Activated CD8-positive, alpha-beta T cell treated with anti-CD3 and anti-CD28 coated beads, Interleukin-2, amount 10 ng/mL, durations not matched to agents 7 days and 5 days (primary cell): Measurements from ENCODE around the gene PXDN. TPM values are rescaled to one million over a fixed set of nuclear protein-coding genes. Genes with fewer than 3 reads are reported as not detected.
"Not testable (repeated sequence)": the region's sequence is repeated elsewhere in the genome, so short reads cannot be mapped to it uniquely, and the experiment has no call there.

Experiments
- ATAC-seq: fragments of 150-1000 bp; cut with Tn5 transposase; one replicate; pipeline ENCODE4 v1.10.0; 2021; ENCODE audit warnings: moderate library complexity
- CTCF ChIA-PET: fragments of 350-600 bp; sonication (Branson Sonifier 250); formaldehyde crosslinking; loops from one replicate; lab custom pipeline; 2021; ENCODE audit warnings: antibody characterized with exemption; lab: Charles Lee
- POLR2A ChIA-PET: fragments of 350-600 bp; sonication (Branson Sonifier 250); formaldehyde crosslinking; loops from one replicate; lab custom pipeline; 2021; ENCODE audit warnings: antibody characterized with exemption; lab: Charles Lee
- DNase-seq: peaks from one replicate; pipeline ENCODE4 v3.0.0-alpha.2; 2020
- H3K27ac Mint-ChIP-seq: one replicate; pipeline ENCODE4 v1.8.0; 2021; ENCODE audit warnings: mild to moderate bottlenecking, mixed read lengths
- H3K27me3 Mint-ChIP-seq: one replicate; pipeline ENCODE4 v1.8.0; 2021; ENCODE audit warnings: low read depth, mixed read lengths
- H3K36me3 Mint-ChIP-seq: one replicate; pipeline ENCODE4 v1.8.0; 2021; ENCODE audit warnings: low read depth, mixed read lengths
- H3K4me1 Mint-ChIP-seq: one replicate; pipeline ENCODE4 v1.8.0; 2021; ENCODE audit warnings: low read depth, mixed read lengths
- H3K4me3 Mint-ChIP-seq: one replicate; pipeline ENCODE4 v1.8.0; 2021; ENCODE audit warnings: mild to moderate bottlenecking, mixed read lengths
- H3K9me3 Mint-ChIP-seq: one replicate; pipeline ENCODE4 v1.8.0; 2022; ENCODE audit warnings: mixed read lengths; ENCODE audit not compliant: insufficient read depth
- total RNA-seq, 2 experiments: library from RNA; stranded (reverse); gene quantifications; one replicate each; pipeline ENCODE4 v1.2.3, GENCODE V29; 2021

Gene PXDN
- total RNA-seq, 2 experiments from 2014 or later: 0.26 to 0.92 TPM

DNA sequence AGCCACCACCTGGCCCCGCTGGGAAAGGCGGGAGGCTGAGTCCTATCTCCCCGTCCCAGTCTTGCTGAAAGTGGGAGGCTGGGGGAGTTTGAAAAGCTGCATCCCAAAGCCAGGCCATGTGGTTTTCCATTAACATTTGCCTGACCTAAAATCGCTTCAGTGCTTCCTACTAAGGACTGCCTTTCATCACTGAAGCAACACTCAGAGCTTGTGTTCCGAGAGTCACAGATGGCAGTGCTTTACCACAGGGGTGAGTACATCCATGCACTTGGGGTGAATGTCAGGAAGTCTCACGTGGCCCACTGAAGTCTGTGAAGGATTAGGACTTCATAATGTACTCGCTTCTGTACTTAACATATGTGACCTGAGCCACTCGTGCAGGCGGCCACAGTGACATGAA lies 43.3 kb downstream of the PXDN start:
- Mint-ChIP-seq H3K27ac (no peak overlapping the region), H3K36me3 (no peaks in the 10 kb centered on the region), H3K9me3 (no peaks in the 10 kb centered on the region), H3K27me3 (no peaks in the 10 kb centered on the region), H3K4me1 (no peaks in the 10 kb centered on the region), H3K4me3 (no peak overlapping the region)
- DNase-seq (no peak), ATAC-seq (no peak)
- CTCF ChIA-PET: no interaction called here
- POLR2A ChIA-PET: no interaction called here

DNA sequence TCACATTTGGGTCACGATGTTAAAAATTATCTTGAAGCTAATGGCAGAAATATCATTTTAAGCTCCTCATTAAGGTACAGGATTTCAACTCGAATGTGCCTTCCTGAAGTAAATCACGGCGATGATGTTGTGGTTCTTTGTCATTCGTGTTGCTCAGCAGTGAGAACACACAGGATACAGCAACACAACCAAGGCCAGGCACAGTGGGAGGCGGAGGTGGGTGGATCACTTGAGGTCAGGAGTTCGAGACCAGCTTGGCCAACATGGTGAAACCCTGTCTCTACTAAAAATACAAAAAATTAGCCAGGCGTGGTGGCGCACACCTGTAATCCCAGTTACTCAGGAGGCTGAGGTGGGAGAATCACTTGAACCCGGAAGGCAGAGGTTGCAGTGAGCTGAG lies 43.9 kb downstream of the PXDN start:
- DNase-seq, H3K4me1 Mint-ChIP-seq, H3K27ac Mint-ChIP-seq, H3K36me3 Mint-ChIP-seq, ATAC-seq, H3K9me3 Mint-ChIP-seq, CTCF ChIA-PET, H3K27me3 Mint-ChIP-seq, H3K4me3 Mint-ChIP-seq: not testable (repeated sequence)
- POLR2A ChIA-PET: interaction anchor here (0.6 kb wide), 1 partner anchor 149 kb away, joined by 5 read pairs; no protein-coding TSS in a partner anchor

- no peak overlapping the region for H3K4me3 Mint-ChIP-seq
- ChIA-PET POLR2A (no interaction called here), CTCF (no interaction called here)
- ATAC-seq: no peak
- H3K4me1 Mint-ChIP-seq: no peaks in the 10 kb centered on the region
- no peaks in the 10 kb centered on the region for H3K36me3 Mint-ChIP-seq
- no peak for DNase-seq
- H3K9me3 Mint-ChIP-seq: no peaks in the 10 kb centered on the region
- H3K27ac Mint-ChIP-seq: no peak overlapping the region
- H3K27me3 Mint-ChIP-seq: no peaks in the 10 kb centered on the region
Measured at GRCh38 chr2:1698188-1698945, 45.9 kb downstream of the PXDN start.

- H3K27me3 Mint-ChIP-seq: no peaks in the 10 kb centered on the region
- H3K36me3 Mint-ChIP-seq: no peaks in the 10 kb centered on the region
- no peaks in the 10 kb centered on the region for H3K9me3 Mint-ChIP-seq
- no peak overlapping the region for H3K27ac Mint-ChIP-seq
- DNase-seq (no peak), ATAC-seq (no peak)
- H3K4me1 Mint-ChIP-seq: no peaks in the 10 kb centered on the region
- POLR2A ChIA-PET: no interaction called here
- CTCF ChIA-PET: no interaction called here
- no peak overlapping the region for H3K4me3 Mint-ChIP-seq
Measured at GRCh38 chr2:1697601-1698000, 46.7 kb downstream of the PXDN start.

- no peaks in the 10 kb centered on the region for H3K36me3 Mint-ChIP-seq
- H3K27ac Mint-ChIP-seq: no peak overlapping the region
- H3K4me1 Mint-ChIP-seq: no peaks in the 10 kb centered on the region
- H3K9me3 Mint-ChIP-seq: no peaks in the 10 kb centered on the region
- H3K27me3 Mint-ChIP-seq: no peaks in the 10 kb centered on the region
- ATAC-seq (no peak), DNase-seq (no peak)
- POLR2A ChIA-PET: no interaction called here
- H3K4me3 Mint-ChIP-seq: no peak overlapping the region
- CTCF ChIA-PET: no interaction called here
Measured at GRCh38 chr2:1696472-1696871, 47.8 kb downstream of the PXDN start.

DNA sequence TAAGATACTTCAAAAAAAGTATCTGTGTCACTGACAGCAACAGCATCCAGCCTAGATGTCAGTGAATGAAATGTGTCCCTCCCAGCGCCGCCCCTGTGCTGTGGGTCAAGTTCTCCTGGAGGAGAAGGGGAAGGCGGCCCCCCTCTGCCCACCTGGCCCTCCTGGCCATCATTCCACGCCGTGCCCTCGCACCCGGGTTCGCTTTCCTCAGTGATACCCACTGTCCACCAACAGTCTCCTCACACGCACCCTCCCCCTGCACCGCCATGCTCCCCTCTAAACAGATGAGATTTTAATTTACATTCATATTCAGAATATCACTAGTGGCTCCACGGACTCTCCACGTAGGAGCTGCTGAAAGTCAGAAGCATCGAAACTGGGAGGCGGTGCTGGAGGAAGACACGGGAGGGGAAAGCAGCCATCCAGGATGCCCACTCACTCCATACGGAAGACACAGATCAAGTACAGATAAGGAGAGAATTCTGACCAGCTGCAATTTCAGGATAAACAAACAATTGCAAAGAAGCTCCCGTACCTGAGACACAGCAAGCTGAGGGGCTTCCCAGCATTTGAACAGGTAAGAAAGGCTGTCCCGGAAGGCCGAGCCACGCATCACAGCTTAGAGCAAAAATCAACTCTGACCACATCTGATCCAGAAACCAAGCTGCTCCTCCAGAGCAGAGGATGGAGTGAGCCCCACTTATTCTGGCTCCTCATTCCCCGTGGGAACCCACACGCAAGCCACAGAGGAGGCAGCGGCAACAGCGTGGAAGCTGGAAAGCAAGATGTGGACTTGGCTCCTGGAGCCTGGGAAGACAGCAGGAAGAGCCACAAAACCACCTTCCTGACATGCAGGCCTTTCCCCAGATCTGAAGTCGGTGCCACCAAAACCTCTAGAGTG lies 49.7 kb downstream of the PXDN start:
- DNase-seq: no peak
- H3K4me3 Mint-ChIP-seq: no peak overlapping the region
- no peak for ATAC-seq
- no peaks in the 10 kb centered on the region for H3K27me3 Mint-ChIP-seq
- H3K27ac Mint-ChIP-seq: no peak overlapping the region
- H3K9me3 Mint-ChIP-seq: no peaks in the 10 kb centered on the region
- ChIA-PET POLR2A (no interaction called here), CTCF (no interaction called here)
- no peaks in the 10 kb centered on the region for H3K4me1 Mint-ChIP-seq
- H3K36me3 Mint-ChIP-seq: no peaks in the 10 kb centered on the region

DNA sequence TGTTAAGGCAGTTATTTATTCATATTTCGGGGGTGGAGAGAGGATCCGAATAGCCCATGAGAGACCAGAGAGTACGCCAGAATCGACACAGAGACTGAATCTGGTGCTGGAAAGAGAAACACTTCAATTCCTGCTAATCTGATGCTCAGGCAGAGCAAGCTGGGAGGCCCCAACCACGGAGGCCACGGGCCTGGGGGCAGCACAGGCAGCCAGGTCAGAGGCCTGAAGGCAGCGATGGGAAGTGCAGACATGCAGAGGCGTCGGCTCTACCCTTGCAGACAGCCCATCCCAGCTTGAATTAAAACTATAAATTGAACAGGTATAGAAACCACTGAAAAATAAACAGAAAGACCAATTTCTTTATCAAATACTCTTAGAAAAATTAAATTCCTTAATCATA lies 50.6 kb downstream of the PXDN start:
- CTCF ChIA-PET: no interaction called here
- no peaks in the 10 kb centered on the region for H3K9me3 Mint-ChIP-seq
- H3K27me3 Mint-ChIP-seq: no peaks in the 10 kb centered on the region
- H3K36me3 Mint-ChIP-seq: no peaks in the 10 kb centered on the region
- H3K4me1 Mint-ChIP-seq: no peaks in the 10 kb centered on the region
- H3K4me3 Mint-ChIP-seq: no peak overlapping the region
- POLR2A ChIA-PET: no interaction called here
- H3K27ac Mint-ChIP-seq: no peak overlapping the region
- no peak for ATAC-seq
- DNase-seq: no peak

- no peaks in the 10 kb centered on the region for H3K4me1 Mint-ChIP-seq
- no peaks in the 10 kb centered on the region for H3K36me3 Mint-ChIP-seq
- ATAC-seq: no peak
- ChIA-PET CTCF (no interaction called here), POLR2A (no interaction called here)
- H3K27ac Mint-ChIP-seq: no peak overlapping the region
- H3K4me3 Mint-ChIP-seq: no peak overlapping the region
- no peaks in the 10 kb centered on the region for H3K27me3 Mint-ChIP-seq
- no peaks in the 10 kb centered on the region for H3K9me3 Mint-ChIP-seq
- DNase-seq: no peak
Measured at GRCh38 chr2:1692342-1692741, 52.0 kb downstream of the PXDN start.

DNA sequence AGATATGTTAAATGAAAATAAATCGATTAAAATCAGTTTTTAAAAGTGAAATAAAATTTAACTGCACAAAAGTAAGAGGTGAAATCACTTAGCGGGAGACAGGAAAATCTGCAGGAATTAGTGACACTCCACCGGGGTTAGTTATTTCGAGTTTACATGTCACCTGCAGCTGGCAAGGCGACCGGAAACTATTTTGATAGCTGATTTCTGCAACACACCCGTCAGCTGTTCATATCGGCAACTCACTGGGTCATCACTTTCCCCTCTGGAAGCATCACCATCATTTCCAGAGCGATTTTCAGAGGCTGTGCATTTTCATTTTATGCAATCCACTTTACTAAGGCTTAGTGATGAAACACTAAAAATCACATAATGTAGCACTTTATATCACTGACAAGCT lies 52.9 kb downstream of the PXDN start:
- CTCF ChIA-PET: no interaction called here
- POLR2A ChIA-PET: no interaction called here

GRCh38 chr2:1690056-1690775 lies 54.1 kb downstream of the PXDN start:
- DNase-seq (no peak), ATAC-seq (no peak)
- Mint-ChIP-seq H3K4me1 (no peaks in the 10 kb centered on the region), H3K9me3 (no peaks in the 10 kb centered on the region), H3K27ac (no peak overlapping the region), H3K27me3 (no peaks in the 10 kb centered on the region), H3K4me3 (no peak overlapping the region), H3K36me3 (no peaks in the 10 kb centered on the region)
- ChIA-PET CTCF (no interaction called here), POLR2A (no interaction called here)

More for the DNA sequence above, 52.9 kb downstream of the PXDN start:
- no peak for DNase-seq
- Mint-ChIP-seq H3K27me3 (no peaks in the 10 kb centered on the region), H3K9me3 (no peaks in the 10 kb centered on the region), H3K4me1 (no peaks in the 10 kb centered on the region), H3K36me3 (no peaks in the 10 kb centered on the region), H3K4me3 (no peak overlapping the region), H3K27ac (no peak overlapping the region)
- ATAC-seq: no peak

DNA sequence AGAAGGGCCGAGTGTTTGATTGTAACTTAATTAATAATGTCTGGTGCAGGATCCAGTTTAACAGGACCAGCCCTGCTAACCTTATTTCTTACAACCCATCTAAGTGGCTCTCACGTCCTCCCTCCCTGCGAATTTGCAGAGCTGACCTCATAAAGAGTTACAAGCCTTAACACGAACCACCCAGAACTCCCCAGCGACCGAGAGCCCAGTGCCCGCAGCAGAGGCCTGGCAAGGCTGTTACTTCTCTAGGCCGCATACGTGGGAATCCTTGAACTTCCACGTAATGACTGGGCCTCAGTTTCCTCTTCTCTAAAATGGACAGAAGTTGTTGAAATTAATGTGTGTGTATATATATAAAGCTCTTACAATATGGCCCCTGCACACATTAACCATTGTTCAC lies 55.5 kb downstream of the PXDN start:
- ATAC-seq (no peak), DNase-seq (no peak)
- CTCF ChIA-PET: no interaction called here
- H3K27me3 Mint-ChIP-seq: no peaks in the 10 kb centered on the region
- no peak overlapping the region for H3K27ac Mint-ChIP-seq
- no peak overlapping the region for H3K4me3 Mint-ChIP-seq
- H3K36me3 Mint-ChIP-seq: no peaks in the 10 kb centered on the region
- H3K9me3 Mint-ChIP-seq: no peaks in the 10 kb centered on the region
- no peaks in the 10 kb centered on the region for H3K4me1 Mint-ChIP-seq
- POLR2A ChIA-PET: no interaction called here

GRCh38 chr2:1688161-1688560 lies 56.2 kb downstream of the PXDN start:
- ChIA-PET POLR2A (no interaction called here), CTCF (no interaction called here)
- ATAC-seq (no peak), DNase-seq (no peak)
- Mint-ChIP-seq H3K9me3 (no peaks in the 10 kb centered on the region), H3K27me3 (no peaks in the 10 kb centered on the region), H3K4me1 (no peaks in the 10 kb centered on the region), H3K27ac (no peak overlapping the region), H3K4me3 (no peak overlapping the region), H3K36me3 (no peaks in the 10 kb centered on the region)
